Vagina (tissue), 2 donors: ENCODE measurements around the gene ADAMTS19.

Source experiments
- POLR2A ChIP-seq, 2 donors: fragments of 450-650 bp; IDR thresholded peaks; one replicate each; pipeline ENCODE4 v1.6.1; 2017; ENCODE audit warnings: antibody characterized with exemption in 2 of 2, mild to moderate bottlenecking in 2 of 2, moderate library complexity in 2 of 2
- POLR2AphosphoS5 ChIP-seq, 2 donors: sonication (generic); formaldehyde crosslinking; IDR thresholded peaks; one replicate each; pipeline ENCODE4 v1.9.0; 2017; ENCODE audit warnings: antibody characterized with exemption in 2 of 2, mild to moderate bottlenecking in 2 of 2, low read depth in 1 of 2; ENCODE audit not compliant: insufficient read depth in 1 of 2
- TF ChIP-seq, protein P1 (sequence below), 3 experiments: fragments of 450-650 bp in 2 of 3; fragments of 200-600 bp in 1 of 3; sonication (generic) in 1 of 3; IDR thresholded peaks; one replicate each; pipeline ENCODE4 v1.5.1; 2017 to 2019; ENCODE audit warnings: antibody characterized with exemption in 3 of 3, mild to moderate bottlenecking in 2 of 3, moderate library complexity in 2 of 3

DNA sequence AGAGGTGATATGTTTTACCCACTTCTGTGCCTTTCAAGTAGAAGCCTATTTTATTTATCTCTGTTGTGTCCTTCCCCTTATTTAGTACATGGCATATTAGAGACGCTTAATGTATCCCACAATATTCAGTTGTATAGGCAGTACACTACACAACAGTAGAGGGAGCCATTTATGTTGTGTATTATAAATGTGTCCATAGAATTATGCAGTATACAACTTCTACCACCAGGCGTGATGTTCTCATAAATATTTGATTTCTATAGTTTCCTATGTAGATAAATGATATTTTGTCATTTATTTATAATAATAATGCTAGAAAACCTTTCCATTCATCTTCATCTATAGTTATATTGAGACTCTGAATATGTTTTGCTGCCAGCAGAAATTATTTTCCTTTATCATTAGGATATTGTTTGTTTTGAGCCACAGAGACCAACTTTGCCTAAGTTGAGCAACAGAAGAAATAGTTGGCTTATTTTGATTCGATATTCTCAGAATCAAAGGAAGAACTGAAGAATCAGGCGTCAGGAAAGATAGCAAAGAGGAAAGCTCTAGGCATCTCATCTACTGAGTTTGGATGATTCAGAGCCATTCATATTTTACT lies 81.7 kb downstream of the ADAMTS19 start:
- TF ChIP-seq, protein P1, sequence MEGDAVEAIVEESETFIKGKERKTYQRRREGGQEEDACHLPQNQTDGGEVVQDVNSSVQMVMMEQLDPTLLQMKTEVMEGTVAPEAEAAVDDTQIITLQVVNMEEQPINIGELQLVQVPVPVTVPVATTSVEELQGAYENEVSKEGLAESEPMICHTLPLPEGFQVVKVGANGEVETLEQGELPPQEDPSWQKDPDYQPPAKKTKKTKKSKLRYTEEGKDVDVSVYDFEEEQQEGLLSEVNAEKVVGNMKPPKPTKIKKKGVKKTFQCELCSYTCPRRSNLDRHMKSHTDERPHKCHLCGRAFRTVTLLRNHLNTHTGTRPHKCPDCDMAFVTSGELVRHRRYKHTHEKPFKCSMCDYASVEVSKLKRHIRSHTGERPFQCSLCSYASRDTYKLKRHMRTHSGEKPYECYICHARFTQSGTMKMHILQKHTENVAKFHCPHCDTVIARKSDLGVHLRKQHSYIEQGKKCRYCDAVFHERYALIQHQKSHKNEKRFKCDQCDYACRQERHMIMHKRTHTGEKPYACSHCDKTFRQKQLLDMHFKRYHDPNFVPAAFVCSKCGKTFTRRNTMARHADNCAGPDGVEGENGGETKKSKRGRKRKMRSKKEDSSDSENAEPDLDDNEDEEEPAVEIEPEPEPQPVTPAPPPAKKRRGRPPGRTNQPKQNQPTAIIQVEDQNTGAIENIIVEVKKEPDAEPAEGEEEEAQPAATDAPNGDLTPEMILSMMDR (IDR thresholded peaks at IDR 0.05) = no peak
- TF ChIP-seq POLR2AphosphoS5 (IDR thresholded peaks at IDR 0.05; ENCODE audit: insufficient read depth in 1 of 2, low read depth in 1 of 2) (no peak), POLR2A (IDR thresholded peaks at IDR 0.05) (no peak)
